M059J (cell line): Measurements from ENCODE around the gene ST3GAL3. TPM values are rescaled to one million over a fixed set of nuclear protein-coding genes. Genes with fewer than 3 reads are reported as not detected.

Experiments used
- DNase-seq: peaks from one replicate; pipeline ENCODE4 v3.0.0-alpha.2; 2012; ENCODE audit warnings: low read depth
- total RNA-seq: library from RNA; depleted of rRNA; stranded (reverse); fragments of >200 nt; shearing (Covaris generic); gene quantifications from 2 replicates; pipeline ENCODE4 v1.2.3, GENCODE V29; 2014

Gene ST3GAL3
- total RNA-seq, 1 experiment from 2014 or later: 15.0 TPM

DNA sequence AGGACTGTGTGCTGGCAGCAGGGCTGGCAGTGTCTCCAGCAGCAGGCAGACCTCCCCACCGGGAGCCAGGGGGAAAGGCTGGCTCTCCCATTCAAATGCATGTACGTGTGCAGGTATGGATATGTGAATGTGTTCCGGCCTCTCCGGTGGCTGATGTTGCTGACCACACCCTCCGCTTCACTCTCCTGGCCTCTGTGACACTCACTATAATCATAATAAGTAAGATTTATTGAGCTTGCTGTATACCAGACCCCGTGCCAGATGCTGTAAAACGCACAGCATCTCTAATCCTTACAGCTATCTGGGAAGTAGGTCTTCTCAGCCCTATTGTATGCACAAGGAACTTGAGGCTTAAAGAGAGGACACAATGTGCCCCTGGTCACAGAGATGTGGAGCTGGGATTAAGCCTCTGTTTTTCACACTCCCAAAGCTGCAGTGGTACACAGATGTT, 205.7 kb downstream of the ST3GAL3 start:
- DNase-seq: no peak

DNA sequence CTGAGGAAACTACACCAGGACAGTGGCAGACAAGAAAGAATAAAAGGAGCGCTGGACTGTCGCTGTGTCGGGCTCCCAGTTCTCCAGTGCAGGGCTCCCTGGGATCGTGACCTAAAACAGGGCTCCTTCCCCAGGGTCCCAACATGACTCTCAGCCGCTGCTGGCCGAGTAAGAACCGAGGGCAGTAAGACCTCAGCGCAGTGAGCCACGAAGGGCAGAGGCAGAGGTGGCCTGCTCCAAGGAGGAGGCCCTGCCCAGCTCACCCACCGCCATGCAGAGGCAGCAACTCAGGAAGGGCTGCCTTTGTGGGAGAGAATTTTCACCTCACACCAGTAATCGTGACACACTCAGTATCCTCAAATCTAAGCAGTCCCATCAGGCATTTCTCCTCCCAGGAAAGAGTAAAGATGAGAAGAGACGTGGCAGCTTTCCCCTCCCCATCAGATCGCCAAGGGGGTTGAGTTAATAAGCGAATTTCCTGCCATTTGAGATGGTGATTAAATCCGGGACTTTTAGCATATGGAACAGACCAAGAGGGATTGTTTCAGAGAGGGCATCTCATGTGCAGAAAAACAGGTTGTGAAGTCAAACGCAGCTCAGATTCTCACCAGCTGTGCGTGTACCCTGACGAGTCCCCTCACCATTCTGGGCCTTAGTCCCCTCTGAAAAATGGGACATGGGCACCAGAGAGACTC, 206.5 kb downstream of the ST3GAL3 start:
- no peak for DNase-seq

- DNase-seq: no peak
Measured at GRCh38 chr1:43914576-43915525, 207.5 kb downstream of the ST3GAL3 start.

GRCh38 chr1:43919906-43920305, 212.6 kb downstream of the ST3GAL3 start:
- DNase-seq: no peak

DNA sequence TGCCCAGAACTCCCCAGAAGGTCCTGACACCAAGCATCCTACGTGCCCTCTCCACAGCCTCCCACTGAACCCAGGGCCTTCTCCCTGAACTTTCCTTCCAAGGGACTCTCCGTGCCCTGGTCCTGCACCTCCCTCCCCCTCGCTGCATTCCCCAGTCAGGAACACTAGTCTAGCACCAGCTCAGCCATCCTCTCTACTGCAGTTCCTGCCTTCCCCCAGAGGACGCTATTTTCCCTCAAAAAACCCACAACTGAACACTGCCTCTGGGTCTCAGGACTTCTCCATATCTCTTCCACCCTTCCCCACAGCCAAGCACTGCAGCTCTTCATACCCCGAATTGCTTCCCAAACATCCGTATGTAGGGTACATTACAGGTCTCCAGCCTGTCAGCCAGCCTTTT, 213.7 kb downstream of the ST3GAL3 start:
- no peak for DNase-seq

GRCh38 chr1:43924516-43924915, 217.2 kb downstream of the ST3GAL3 start:
- DNase-seq: peak; percentile 46

DNA sequence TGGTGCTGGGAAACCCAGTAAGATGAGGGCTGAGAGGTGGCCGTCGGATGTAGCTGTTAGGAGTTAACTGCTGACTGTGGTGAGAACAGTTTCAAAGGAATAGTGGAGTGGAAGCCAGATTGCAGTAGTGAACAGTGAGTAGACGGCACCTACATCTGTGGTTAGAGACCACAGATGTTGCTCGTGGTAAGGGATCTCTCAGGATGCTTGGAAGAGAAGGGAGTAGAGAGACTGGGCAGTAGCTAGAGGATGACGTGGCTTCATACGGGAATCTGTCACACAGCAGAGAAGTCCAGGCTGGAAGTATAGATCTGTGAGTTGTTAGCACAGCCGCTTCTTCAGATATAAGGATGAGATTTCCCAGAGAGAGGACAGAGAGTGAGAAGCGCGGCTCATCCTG, 218.5 kb downstream of the ST3GAL3 start:
- DNase-seq: no peak

- no peak for DNase-seq
Measured at GRCh38 chr1:43930168-43930948, 223.0 kb downstream of the ST3GAL3 start.

DNA sequence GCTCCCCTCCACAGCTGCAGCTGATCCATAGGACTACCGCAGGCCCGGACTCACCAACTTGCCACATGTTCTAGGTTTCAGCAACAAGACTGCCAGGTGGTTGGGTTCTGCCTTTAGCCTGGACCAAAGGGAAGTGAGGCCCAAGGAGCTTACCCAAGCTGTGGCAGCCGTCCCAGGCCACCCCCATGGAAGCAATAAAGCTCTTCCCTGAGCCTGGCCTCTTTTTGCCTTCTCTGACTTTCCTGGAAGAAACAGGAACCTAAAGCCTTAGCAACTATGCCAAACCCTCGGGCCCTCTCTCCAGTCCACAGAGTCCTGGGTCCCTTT, 223.6 kb downstream of the ST3GAL3 start:
- no peak for DNase-seq

DNA sequence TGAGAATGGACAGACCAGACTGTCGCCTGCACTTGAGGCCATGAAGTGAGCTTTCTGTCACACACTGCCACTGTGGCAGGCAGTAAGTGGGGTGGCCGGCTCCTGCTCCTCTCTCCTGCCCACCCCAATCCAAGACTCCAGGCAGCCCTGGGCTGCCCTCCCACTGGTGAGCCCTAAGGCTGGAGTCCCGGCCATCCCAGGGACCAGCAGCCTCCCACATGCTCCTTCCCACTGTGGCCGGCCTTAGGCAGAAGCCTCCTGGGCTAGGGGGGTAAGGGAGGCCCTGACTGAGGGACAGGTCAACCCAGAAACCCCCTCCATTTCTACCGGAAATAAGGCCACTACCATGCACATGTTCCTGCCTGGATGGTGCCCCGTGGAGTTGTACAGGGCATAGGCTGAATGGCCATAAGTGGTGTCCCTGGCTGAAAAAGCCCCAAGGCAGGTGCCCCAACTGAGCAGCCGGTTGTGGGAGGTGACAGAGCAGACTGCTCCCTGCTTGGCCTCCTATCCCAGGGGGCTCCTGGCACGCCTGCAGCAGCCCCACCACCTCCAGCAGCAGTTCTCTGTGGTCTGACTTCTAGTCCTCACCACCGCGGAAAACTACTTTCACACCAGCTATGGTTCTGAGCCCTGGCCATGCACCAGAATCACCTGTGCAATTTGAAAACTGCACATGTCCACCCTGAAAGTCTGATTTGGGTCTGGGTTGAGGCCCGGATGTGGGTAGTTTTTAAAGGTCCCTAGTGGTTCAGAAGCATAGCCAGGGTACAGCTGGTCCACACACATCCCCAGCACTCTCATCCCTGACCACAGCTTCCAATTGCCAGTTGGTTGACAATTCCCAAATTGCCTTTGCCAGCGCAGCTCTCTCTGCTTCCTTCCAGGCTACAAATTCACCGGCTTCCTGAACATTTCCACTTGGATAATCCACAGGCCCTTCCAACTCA, 224.7 kb downstream of the ST3GAL3 start:
- no peak for DNase-seq

GRCh38 chr1:43932786-43933385, 225.6 kb downstream of the ST3GAL3 start:
- peak; percentile 87 for DNase-seq

- peak; percentile 66 for DNase-seq
Measured at GRCh38 chr1:43933386-43934100, 226.2 kb downstream of the ST3GAL3 start, which contains the start of gene ARTN. Gene ARTN, plus strand, starts transcription at chr1:43933801. Its CDS starts 1,856 bp downstream, at chr1:43935657.

GRCh38 chr1:43934101-43934985, 227.0 kb downstream of the ST3GAL3 start:
- peak; percentile 67 for DNase-seq

DNA sequence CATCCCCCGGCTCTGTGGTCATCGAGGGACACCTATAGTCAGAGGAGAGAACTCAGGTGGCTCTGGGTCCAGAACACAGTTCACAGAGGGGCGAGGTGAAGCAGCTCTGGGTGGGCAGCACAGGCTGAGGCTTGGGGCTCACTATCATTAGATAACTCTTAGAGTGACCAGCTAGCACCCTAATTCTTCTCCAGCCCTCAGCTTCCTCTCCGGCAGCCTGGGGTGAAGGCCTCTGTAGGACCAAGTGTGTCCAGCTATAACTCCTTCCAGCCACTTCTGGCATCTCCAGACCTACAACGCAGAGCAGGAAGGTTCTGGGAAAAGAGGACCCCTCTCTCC, 227.6 kb downstream of the ST3GAL3 start:
- DNase-seq: no peak

- no peak for DNase-seq
Measured at GRCh38 chr1:43935711-43936427, 228.5 kb downstream of the ST3GAL3 start.

DNA sequence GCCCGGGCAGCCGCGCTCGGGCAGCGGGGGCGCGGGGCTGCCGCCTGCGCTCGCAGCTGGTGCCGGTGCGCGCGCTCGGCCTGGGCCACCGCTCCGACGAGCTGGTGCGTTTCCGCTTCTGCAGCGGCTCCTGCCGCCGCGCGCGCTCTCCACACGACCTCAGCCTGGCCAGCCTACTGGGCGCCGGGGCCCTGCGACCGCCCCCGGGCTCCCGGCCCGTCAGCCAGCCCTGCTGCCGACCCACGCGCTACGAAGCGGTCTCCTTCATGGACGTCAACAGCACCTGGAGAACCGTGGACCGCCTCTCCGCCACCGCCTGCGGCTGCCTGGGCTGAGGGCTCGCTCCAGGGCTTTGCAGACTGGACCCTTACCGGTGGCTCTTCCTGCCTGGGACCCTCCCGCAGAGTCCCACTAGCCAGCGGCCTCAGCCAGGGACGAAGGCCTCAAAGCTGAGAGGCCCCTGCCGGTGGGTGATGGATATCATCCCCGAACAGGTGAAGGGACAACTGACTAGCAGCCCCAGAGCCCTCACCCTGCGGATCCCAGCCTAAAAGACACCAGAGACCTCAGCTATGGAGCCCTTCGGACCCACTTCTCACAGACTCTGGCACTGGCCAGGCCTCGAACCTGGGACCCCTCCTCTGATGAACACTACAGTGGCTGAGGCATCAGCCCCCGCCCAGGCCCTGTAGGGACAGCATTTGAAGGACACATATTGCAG, 229.3 kb downstream of the ST3GAL3 start:
- DNase-seq: no peak

DNA sequence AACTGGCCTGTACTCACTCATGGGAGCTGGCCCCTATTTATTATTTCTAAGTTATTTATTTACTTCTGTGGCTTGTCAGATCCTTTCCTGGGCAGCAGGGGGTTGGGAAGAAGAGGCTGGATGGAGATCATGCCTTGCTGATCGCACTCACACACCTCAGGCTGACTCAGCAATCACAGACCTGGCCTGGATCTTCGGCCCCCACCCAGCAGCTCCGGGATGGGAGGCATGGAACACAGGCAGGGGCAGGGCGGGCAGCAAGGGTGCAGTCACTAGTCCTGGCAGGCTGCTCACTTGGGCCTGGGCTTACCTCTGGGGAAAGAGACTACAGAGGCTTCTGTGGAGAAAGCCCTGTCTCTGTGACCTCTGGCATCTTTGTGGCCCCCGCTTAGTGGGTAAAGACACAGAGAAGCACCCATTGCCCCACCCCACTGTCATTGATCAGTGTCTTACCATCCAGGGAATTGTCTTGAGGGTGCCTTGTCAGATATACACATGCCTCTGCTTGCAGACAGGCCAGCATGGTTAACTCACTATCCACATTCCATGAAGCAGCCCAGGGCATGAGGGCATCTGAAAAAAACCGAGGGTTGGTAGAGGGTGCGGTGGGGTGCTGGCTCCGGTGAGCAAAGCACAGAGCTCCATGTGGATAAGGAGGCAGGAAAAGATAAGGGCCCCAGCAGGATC, 230.0 kb downstream of the ST3GAL3 start:
- DNase-seq: no peak
